ENCODE results near the gene C19orf47. TPM values are rescaled to one million over a fixed set of nuclear protein-coding genes. Genes with fewer than 3 reads are reported as not detected.

The C19orf47 gene
- total RNA-seq, 1 experiment from 2014 or later: 18.0 TPM

DNA sequence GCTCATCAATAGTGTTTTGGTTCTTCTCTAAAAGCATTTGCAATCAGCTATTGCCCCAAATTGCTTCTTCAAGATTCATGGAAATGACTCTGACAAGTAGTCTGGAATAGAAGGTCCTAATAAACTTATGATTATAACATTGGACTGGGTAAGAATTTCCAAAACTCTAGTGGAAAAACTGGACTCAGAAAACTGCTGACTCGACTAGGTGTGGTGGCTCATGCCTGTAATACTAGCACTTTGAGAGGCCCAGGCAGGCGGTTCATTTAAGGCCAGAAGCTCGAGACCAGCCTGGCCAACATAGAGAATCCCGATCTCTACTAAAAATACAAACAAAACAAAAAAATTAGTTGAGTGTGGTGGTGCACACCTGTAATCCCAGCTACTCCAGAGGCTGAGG is 47.5 kb downstream of the C19orf47 start:
- intact Hi-C loops (cut with micrococcal nuclease): loop anchor here (10.0 kb wide), 1 partner anchor 224 kb away; no protein-coding TSS in a partner anchor
- POLR2A ChIA-PET: no interaction called here
- Histone ChIP-seq H3K4me3 (replicated peaks in 1 of 2; ENCODE audit: low read depth in 1 of 2, low read length in 2 of 2) (no peak overlapping the region), H3K36me3 (ENCODE audit: control insufficient read depth in 1 of 2, insufficient read depth in 2 of 2, low read length in 2 of 2) (no peaks in the 10 kb centered on the region; a peak in 1 of 4 replicates), H3K9ac (ENCODE audit: low read length) (no peak overlapping the region), H4K20me1 (ENCODE audit: insufficient read depth) (no peaks in the 10 kb centered on the region), H2AFZ (ENCODE audit: low read depth, low read length, poor library complexity, severe bottlenecking) (no peak overlapping the region), H3K9me2 (ENCODE audit: insufficient read depth) (no peaks in the 10 kb centered on the region), H3K4me2 (ENCODE audit: low read length) (no peak overlapping the region), H3K4me1 (ENCODE audit: control insufficient read depth in 1 of 2, insufficient read depth in 2 of 2, low read length in 2 of 2) (no peaks in the 10 kb centered on the region), H3K27me3 (ENCODE audit: insufficient read depth, low read length) (no peaks in the 10 kb centered on the region), H3K27ac (ENCODE audit: low read depth, low read length) (no peak overlapping the region), H3K79me2 (ENCODE audit: insufficient read depth, low read length) (no peaks in the 10 kb centered on the region), H3K9me3 (ENCODE audit: control insufficient read depth in 1 of 2, insufficient read depth in 1 of 2, low read depth in 1 of 2, low read length in 2 of 2) (no peaks in the 10 kb centered on the region)
- DNase-seq (ENCODE audit: low read depth, low spot score) (no peak), ATAC-seq (no peak)
- CTCF ChIA-PET: no interaction called here
- RAD21 ChIA-PET (ENCODE audit: low non-redundant PET in 1 of 2, low total read pairs in 2 of 2, uncharacterized antibody in 2 of 2, unreplicated experiment in 2 of 2): no interaction called here
- TF ChIP-seq, protein P1, sequence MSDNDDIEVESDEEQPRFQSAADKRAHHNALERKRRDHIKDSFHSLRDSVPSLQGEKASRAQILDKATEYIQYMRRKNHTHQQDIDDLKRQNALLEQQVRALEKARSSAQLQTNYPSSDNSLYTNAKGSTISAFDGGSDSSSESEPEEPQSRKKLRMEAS (IDR thresholded peaks at IDR 0.05): no peak
- TF ChIP-seq SRF (IDR thresholded peaks at IDR 0.05; ENCODE audit: low read depth) (no peak), RAD21 (IDR thresholded peaks at IDR 0.05; ENCODE audit: low read depth) (no peak), FOSL1 (IDR thresholded peaks at IDR 0.05; ENCODE audit: low read depth) (no peak), TCF7L2 (IDR thresholded peaks at IDR 0.05; ENCODE audit: borderline replicate concordance, extremely low read depth, insufficient read depth, insufficient read length) (no peak), REST (IDR thresholded peaks at IDR 0.05; ENCODE audit: low read depth) (no peak), CEBPB (IDR thresholded peaks at IDR 0.05; ENCODE audit: low read depth) (no peak), ZNF274 (IDR thresholded peaks at IDR 0.05; ENCODE audit: low read depth, low read length) (no peak), ELF1 (IDR thresholded peaks at IDR 0.05; ENCODE audit: borderline replicate concordance, low read depth) (no peak), SIN3A (IDR thresholded peaks at IDR 0.05; ENCODE audit: low read depth) (no peak), POLR2AphosphoS5 (IDR thresholded peaks at IDR 0.05; ENCODE audit: low read depth, low read length) (no peak), CBX3 (IDR thresholded peaks at IDR 0.05; ENCODE audit: low read depth) (no peak), EZH2 (IDR thresholded peaks at IDR 0.05) (no peak), EZH2phosphoT487 (IDR thresholded peaks at IDR 0.05; ENCODE audit: borderline replicate concordance) (no peak), EGR1 (IDR thresholded peaks at IDR 0.05; ENCODE audit: low read depth) (no peak), ZFX (IDR thresholded peaks at IDR 0.05) (no peak), SP1 (IDR thresholded peaks at IDR 0.05; ENCODE audit: low read depth) (no peak)
- TF ChIP-seq, protein P2, sequence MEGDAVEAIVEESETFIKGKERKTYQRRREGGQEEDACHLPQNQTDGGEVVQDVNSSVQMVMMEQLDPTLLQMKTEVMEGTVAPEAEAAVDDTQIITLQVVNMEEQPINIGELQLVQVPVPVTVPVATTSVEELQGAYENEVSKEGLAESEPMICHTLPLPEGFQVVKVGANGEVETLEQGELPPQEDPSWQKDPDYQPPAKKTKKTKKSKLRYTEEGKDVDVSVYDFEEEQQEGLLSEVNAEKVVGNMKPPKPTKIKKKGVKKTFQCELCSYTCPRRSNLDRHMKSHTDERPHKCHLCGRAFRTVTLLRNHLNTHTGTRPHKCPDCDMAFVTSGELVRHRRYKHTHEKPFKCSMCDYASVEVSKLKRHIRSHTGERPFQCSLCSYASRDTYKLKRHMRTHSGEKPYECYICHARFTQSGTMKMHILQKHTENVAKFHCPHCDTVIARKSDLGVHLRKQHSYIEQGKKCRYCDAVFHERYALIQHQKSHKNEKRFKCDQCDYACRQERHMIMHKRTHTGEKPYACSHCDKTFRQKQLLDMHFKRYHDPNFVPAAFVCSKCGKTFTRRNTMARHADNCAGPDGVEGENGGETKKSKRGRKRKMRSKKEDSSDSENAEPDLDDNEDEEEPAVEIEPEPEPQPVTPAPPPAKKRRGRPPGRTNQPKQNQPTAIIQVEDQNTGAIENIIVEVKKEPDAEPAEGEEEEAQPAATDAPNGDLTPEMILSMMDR (IDR thresholded peaks at IDR 0.05 in 2 of 3, conservative IDR thresholded peaks at IDR 0.05 in 1 of 3; ENCODE audit: borderline replicate concordance in 1 of 3, insufficient read depth in 1 of 3, low read depth in 2 of 3, low read length in 2 of 3): no peak
- no TSS peak for BruUV-seq (replicated peaks)
